HepG2 (cell line): ENCODE data around the gene CALML6. TPM values are rescaled to one million over a fixed set of nuclear protein-coding genes. Genes with fewer than 3 reads are reported as not detected.

Experiments
- CBX5 ChIP-seq: sonication (generic); formaldehyde crosslinking; IDR thresholded peaks from 2 replicates; pipeline ENCODE4 v1.4.0; 2020; ENCODE audit warnings: missing genetic modification reagents, borderline replicate concordance
- CEBPG ChIP-seq: IDR thresholded peaks from 2 replicates; pipeline ENCODE4 v1.6.1; 2016
- HNF4A ChIP-seq: sonication (generic); formaldehyde crosslinking; IDR thresholded peaks from 2 replicates; pipeline ENCODE4 v1.4.0; 2020; ENCODE audit warnings: missing genetic modification reagents
- HOXA3 ChIP-seq: sonication (generic); formaldehyde crosslinking; IDR thresholded peaks from 2 replicates; pipeline ENCODE4 v1.5.0; 2020; ENCODE audit warnings: missing genetic modification reagents
- MTA3 ChIP-seq: sonication (generic); formaldehyde crosslinking; IDR thresholded peaks from 2 replicates; pipeline ENCODE4 v1.4.0; 2020; ENCODE audit warnings: missing genetic modification reagents
- RBM39 ChIP-seq: fragments of 200-400 bp; formaldehyde crosslinking; IDR thresholded peaks from one replicate; pipeline ENCODE4 v1.6.1; 2018; ENCODE audit warnings: antibody characterized with exemption, mild to moderate bottlenecking, low read depth, low read length; ENCODE audit not compliant: poor library complexity, severe bottlenecking
- SETDB1 ChIP-seq: sonication (generic); formaldehyde crosslinking; IDR thresholded peaks from 2 replicates; pipeline ENCODE4 v1.5.1; 2020; ENCODE audit warnings: missing genetic modification reagents, mild to moderate bottlenecking, borderline replicate concordance
- ZFX ChIP-seq: sonication (generic); formaldehyde crosslinking; IDR thresholded peaks from 2 replicates; pipeline ENCODE4 v1.4.0; 2020; ENCODE audit warnings: mild to moderate bottlenecking, low read depth, missing genetic modification reagents, moderate library complexity
- ZNF234 ChIP-seq: sonication (generic); formaldehyde crosslinking; conservative IDR thresholded peaks from 2 replicates; pipeline ENCODE4 v1.5.1; 2020; ENCODE audit warnings: mild to moderate bottlenecking, missing genetic modification reagents
- ZNF496 ChIP-seq: sonication (generic); formaldehyde crosslinking; IDR thresholded peaks from 2 replicates; pipeline ENCODE4 v1.8.1; 2023; ENCODE audit warnings: mild to moderate bottlenecking, moderate library complexity, missing genetic modification reagents; ENCODE audit not compliant: insufficient replicate concordance
- ZNF558 ChIP-seq: sonication (generic); formaldehyde crosslinking; IDR thresholded peaks from 2 replicates; pipeline ENCODE4 v1.9.0; 2022; ENCODE audit warnings: mild to moderate bottlenecking, missing genetic modification reagents, borderline replicate concordance
- ZNF562 ChIP-seq: sonication (generic); formaldehyde crosslinking; IDR thresholded peaks from 2 replicates; pipeline ENCODE4 v1.8.0; 2022; ENCODE audit warnings: missing genetic modification reagents, borderline replicate concordance
- ZSCAN9 ChIP-seq: IDR thresholded peaks from 2 replicates; pipeline ENCODE4 v1.6.1; 2016; ENCODE audit warnings: borderline replicate concordance
- polyA plus RNA-seq, 8 experiments: library from polyadenylated mRNA; depleted of rRNA in 3 of 8; stranded (reverse) in 7 of 8; unstranded in 1 of 8; fragments of >200 nt; fragmentation: Illumina TruSeq in 4 of 8; extraction: Trizol in 4 of 8; gene quantifications; 2 replicates each; pipeline versions ENCODE4 v1.2.1 to v1.2.3, GENCODE V29; 2011 to 2016; ENCODE audit warnings: low read depth in 4 of 8, missing spikeins in 1 of 8, mixed read lengths in 1 of 8; ENCODE audit not compliant: insufficient read depth in 1 of 8
- total RNA-seq, 5 experiments: library from RNA; depleted of rRNA; stranded (reverse); fragments of >200 nt; fragmentation: Illumina TruSeq; extraction: Trizol; gene quantifications; 2 replicates each; pipeline ENCODE4 v1.2.3, GENCODE V29; 2016; ENCODE audit warnings: low read depth in 1 of 5
- TF ChIP-seq, protein P1 (sequence below): sonication (generic); formaldehyde crosslinking; conservative IDR thresholded peaks from 2 replicates; pipeline ENCODE4 v1.5.0; 2020; ENCODE audit warnings: missing genetic modification reagents
- TF ChIP-seq, protein P2 (sequence below): sonication (generic); formaldehyde crosslinking; IDR thresholded peaks from 2 replicates; pipeline ENCODE4 v1.8.1; 2022; ENCODE audit warnings: mild to moderate bottlenecking, missing genetic modification reagents
- TF ChIP-seq, protein P3 (sequence below), 2 experiments: fragments of 450-650 bp in 1 of 2; sonication (generic) in 1 of 2; formaldehyde crosslinking; IDR thresholded peaks; 2 replicates each; pipeline versions ENCODE4 v1.5.0 to v1.8.0; 2020 to 2022; ENCODE audit warnings: mild to moderate bottlenecking in 1 of 2, missing genetic modification reagents in 1 of 2

CALML6 gene
- total and polyA plus RNA-seq, 2 of the 13 experiments (the other 11 are each of a cell fraction or from before 2014, with no cell fraction given) = 0.11 to 0.12 TPM

DNA sequence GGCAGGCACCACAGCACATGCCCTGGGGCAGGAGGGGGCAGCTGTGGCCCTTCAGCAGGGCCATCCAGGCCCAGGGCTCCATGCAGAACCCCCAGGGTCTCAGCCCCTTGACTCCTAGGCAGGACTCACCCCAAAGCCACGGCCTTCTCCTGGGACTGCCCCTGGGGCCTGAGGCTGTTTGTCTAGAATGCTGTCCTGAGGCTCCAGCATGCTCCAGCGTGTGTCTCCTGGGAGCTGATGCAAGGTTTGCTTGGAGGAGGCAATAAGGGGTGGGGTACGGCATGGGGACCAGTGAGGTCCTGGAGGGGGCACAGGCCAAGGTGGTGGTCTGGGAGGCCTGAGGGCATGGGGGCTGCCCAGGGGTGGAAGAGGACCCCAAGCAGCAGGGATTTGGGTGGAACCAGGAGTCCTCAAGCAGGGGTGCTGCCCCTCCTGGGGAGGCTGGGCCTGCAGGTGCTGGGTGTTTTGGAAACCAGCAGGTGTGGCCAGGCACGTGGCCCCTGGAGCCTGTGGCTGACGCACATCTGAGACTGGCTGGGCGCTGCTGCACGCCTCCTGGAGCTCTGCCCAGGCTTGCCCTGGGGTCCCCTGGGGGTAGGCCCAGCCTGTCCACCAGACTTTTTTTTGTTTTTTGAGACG, 7.8 kb upstream of the CALML6 start (continued):
- TF ChIP-seq, protein P1, sequence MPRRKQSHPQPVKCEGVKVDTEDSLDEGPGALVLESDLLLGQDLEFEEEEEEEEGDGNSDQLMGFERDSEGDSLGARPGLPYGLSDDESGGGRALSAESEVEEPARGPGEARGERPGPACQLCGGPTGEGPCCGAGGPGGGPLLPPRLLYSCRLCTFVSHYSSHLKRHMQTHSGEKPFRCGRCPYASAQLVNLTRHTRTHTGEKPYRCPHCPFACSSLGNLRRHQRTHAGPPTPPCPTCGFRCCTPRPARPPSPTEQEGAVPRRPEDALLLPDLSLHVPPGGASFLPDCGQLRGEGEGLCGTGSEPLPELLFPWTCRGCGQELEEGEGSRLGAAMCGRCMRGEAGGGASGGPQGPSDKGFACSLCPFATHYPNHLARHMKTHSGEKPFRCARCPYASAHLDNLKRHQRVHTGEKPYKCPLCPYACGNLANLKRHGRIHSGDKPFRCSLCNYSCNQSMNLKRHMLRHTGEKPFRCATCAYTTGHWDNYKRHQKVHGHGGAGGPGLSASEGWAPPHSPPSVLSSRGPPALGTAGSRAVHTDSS (CRISPR knock-in tag) = no peak
- no peak for TF ChIP-seq ZNF234
- TF ChIP-seq ZNF496 (CRISPR knock-in tag) = no peak
- no peak for TF ChIP-seq CBX5 (CRISPR knock-in tag)
- TF ChIP-seq ZSCAN9 (CRISPR knock-in tag) = no peak
- TF ChIP-seq, protein P2, sequence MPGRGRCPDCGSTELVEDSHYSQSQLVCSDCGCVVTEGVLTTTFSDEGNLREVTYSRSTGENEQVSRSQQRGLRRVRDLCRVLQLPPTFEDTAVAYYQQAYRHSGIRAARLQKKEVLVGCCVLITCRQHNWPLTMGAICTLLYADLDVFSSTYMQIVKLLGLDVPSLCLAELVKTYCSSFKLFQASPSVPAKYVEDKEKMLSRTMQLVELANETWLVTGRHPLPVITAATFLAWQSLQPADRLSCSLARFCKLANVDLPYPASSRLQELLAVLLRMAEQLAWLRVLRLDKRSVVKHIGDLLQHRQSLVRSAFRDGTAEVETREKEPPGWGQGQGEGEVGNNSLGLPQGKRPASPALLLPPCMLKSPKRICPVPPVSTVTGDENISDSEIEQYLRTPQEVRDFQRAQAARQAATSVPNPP = no peak
- no peak for TF ChIP-seq ZNF558 (CRISPR knock-in tag)
- no peak for TF ChIP-seq ZNF562 (CRISPR knock-in tag)
- peak; percentile 51; the same call in 1 of the 2 replicates for TF ChIP-seq CEBPG (CRISPR knock-in tag)
- no peak for TF ChIP-seq RBM39
- TF ChIP-seq, protein P3, sequence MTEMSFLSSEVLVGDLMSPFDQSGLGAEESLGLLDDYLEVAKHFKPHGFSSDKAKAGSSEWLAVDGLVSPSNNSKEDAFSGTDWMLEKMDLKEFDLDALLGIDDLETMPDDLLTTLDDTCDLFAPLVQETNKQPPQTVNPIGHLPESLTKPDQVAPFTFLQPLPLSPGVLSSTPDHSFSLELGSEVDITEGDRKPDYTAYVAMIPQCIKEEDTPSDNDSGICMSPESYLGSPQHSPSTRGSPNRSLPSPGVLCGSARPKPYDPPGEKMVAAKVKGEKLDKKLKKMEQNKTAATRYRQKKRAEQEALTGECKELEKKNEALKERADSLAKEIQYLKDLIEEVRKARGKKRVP (CRISPR knock-in tag; IDR thresholded peaks at IDR 0.05) = peak in 1 of 2 experiments; percentile 88; a peak in 2 of 4 replicates
- no peak for TF ChIP-seq HNF4A (CRISPR knock-in tag)
- peak; percentile 21; the same call in 1 of the 2 replicates for TF ChIP-seq HOXA3 (CRISPR knock-in tag)
- TF ChIP-seq MTA3 (CRISPR knock-in tag) = no peak
- TF ChIP-seq ZFX = no peak; the same call in 1 of the 2 replicates
- no peak for TF ChIP-seq SETDB1 (CRISPR knock-in tag)
